Naive thymus-derived CD8-positive, alpha-beta T cell (primary cell): Measurements from ENCODE around the gene P2RX3. TPM values are rescaled to one million over a fixed set of nuclear protein-coding genes. Genes with fewer than 3 reads are reported as not detected.

Experiments
- ATAC-seq, 2 donors: fragments of 150-1000 bp; cut with Tn5 transposase in 1 of 2; sonication (Bioruptor Pico), chemical (Tn5 transposase) in 1 of 2; 1 replicate in 1 of 2; 2 replicates in 1 of 2; pipeline ENCODE4 v1.10.0; 2021; ENCODE audit warnings: mild to moderate bottlenecking in 2 of 2, moderate library complexity in 2 of 2
- POLR2A ChIA-PET: fragments of 350-600 bp; sonication (Branson Sonifier 250); formaldehyde crosslinking; loops from one replicate; lab custom pipeline; 2021; ENCODE audit warnings: antibody characterized with exemption; lab: Charles Lee
- DNase-seq, 10 donors: peaks; one replicate each; pipeline versions ENCODE4 v3.0.0 to v3.0.0-alpha.2; 2020 to 2022
- H3K27ac Mint-ChIP-seq, 10 donors: one replicate each; pipeline ENCODE4 v1.8.0; 2020 to 2022; ENCODE audit warnings: mild to moderate bottlenecking in 10 of 10, mixed read lengths in 10 of 10, moderate library complexity in 4 of 10, inconsistent platforms in 1 of 10
- H3K27me3 Mint-ChIP-seq, 5 donors: one replicate each; pipeline ENCODE4 v1.8.0; 2021 to 2022; ENCODE audit warnings: mixed read lengths in 5 of 5
- H3K36me3 Mint-ChIP-seq, 3 donors: one replicate each; pipeline ENCODE4 v1.8.0; 2020 to 2022; ENCODE audit warnings: mixed read lengths in 3 of 3, mild to moderate bottlenecking in 2 of 3, inconsistent platforms in 1 of 3
- H3K4me1 Mint-ChIP-seq, 4 donors: one replicate each; pipeline ENCODE4 v1.8.0; 2021 to 2022; ENCODE audit warnings: mixed read lengths in 4 of 4
- H3K4me3 Mint-ChIP-seq, 10 donors: one replicate each; pipeline ENCODE4 v1.8.0; 2020 to 2022; ENCODE audit warnings: mild to moderate bottlenecking in 10 of 10, mixed read lengths in 10 of 10, moderate library complexity in 6 of 10, inconsistent platforms in 1 of 10
- H3K9me3 Mint-ChIP-seq, 9 donors: one replicate each; pipeline ENCODE4 v1.8.0; 2020 to 2022; ENCODE audit warnings: mixed read lengths in 9 of 9, mild to moderate bottlenecking in 3 of 9, inconsistent platforms in 1 of 9, moderate library complexity in 1 of 9
- polyA plus RNA-seq, 3 donors: library from polyadenylated mRNA; unstranded; fragments of 300-500 nt; fragmentation: Illumina TruSeq; gene quantifications; one replicate each; pipeline ENCODE4 v1.2.3, GENCODE V29; 2021
- total RNA-seq, 8 experiments: library from RNA in 2 of 8; stranded (reverse) in 2 of 8; gene quantifications; one replicate each; pipeline ENCODE4 v1.2.3 and lab custom pipeline; 2021 to 2026

Gene P2RX3
- total and polyA plus RNA-seq, 5 experiments from 2014 or later: not detected

GRCh38 chr11:57303990-57304579 is 34.1 kb upstream of the P2RX3 start:
- Mint-ChIP-seq H3K36me3 (peaks cover 15 to 35% (median 32%) of the 10 kb centered on the region in 3 donors), H3K27me3 (no peaks in the 10 kb centered on the region), H3K4me3 (no peak overlapping the region), H3K9me3 (peaks cover 0 to 9% (median 5%) of the 10 kb centered on the region in 9 donors), H3K4me1 (peaks cover 0 to 6% (median 3%) of the 10 kb centered on the region in 4 donors), H3K27ac (no peak overlapping the region)
- no peak for ATAC-seq
- peak in 1 of 10 donors; percentile 50 for DNase-seq
- POLR2A ChIA-PET: no interaction called here

DNA sequence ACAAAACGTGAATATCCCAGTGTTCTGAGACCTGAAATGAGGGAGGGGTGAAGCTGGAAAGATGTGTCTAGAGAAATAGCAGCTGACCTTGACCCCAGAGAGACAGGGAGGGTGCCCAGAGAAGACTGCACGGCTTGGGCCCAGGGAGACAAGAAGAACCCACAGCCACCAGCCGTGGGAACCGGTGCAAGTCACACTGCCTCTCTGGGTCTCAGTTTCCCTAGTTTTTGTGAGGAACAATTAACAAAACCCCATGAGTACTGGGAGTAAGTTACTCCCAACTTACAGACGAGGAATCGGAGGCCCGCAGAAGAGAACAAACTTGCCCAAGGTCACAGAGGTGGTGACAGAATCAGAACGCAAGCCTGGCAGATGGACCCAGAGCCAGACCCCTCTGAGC is 32.6 kb upstream of the P2RX3 start:
- H3K9me3 Mint-ChIP-seq: peaks cover 0 to 2% (median 0%) of the 10 kb centered on the region in 9 donors
- POLR2A ChIA-PET: no interaction called here
- H3K4me3 Mint-ChIP-seq: no peak overlapping the region
- no peak for ATAC-seq
- no peak overlapping the region for H3K27ac Mint-ChIP-seq
- peaks cover 8 to 22% (median 17%) of the 10 kb centered on the region in 3 donors for H3K36me3 Mint-ChIP-seq
- DNase-seq: peak in 1 of 10 donors; percentile 48
- H3K27me3 Mint-ChIP-seq: no peaks in the 10 kb centered on the region
- peaks cover 0 to 13% (median 3%) of the 10 kb centered on the region in 4 donors for H3K4me1 Mint-ChIP-seq

- Mint-ChIP-seq H3K4me1 (peaks cover 3 to 13% (median 5%) of the 10 kb centered on the region in 4 donors), H3K27me3 (no peaks in the 10 kb centered on the region), H3K4me3 (no peak overlapping the region), H3K27ac (peak overlapping the region in 1 of 10 donors; percentile 57), H3K36me3 (peaks cover 3 to 14% (median 9%) of the 10 kb centered on the region in 3 donors), H3K9me3 (peaks cover 0 to 2% (median 0%) of the 10 kb centered on the region in 9 donors)
- POLR2A ChIA-PET: no interaction called here
- DNase-seq (peak in 1 of 10 donors; percentile 23), ATAC-seq (no peak)
Observed at GRCh38 chr11:57306161-57306876, 31.8 kb upstream of the P2RX3 start.

GRCh38 chr11:57306940-57307565 is 31.1 kb upstream of the P2RX3 start:
- POLR2A ChIA-PET: no interaction called here
- H3K4me3 Mint-ChIP-seq: no peak overlapping the region
- no peaks in the 10 kb centered on the region for H3K27me3 Mint-ChIP-seq

GRCh38 chr11:57307666-57308270 is 30.4 kb upstream of the P2RX3 start:
- H3K27me3 Mint-ChIP-seq: no peaks in the 10 kb centered on the region
- peak overlapping the region in 3 of 10 donors; percentile 11 to 79 (median 24) for H3K27ac Mint-ChIP-seq
- DNase-seq (no peak), ATAC-seq (no peak)
- no peaks in the 10 kb centered on the region for H3K9me3 Mint-ChIP-seq
- POLR2A ChIA-PET: no interaction called here
- peaks cover 9 to 19% (median 15%) of the 10 kb centered on the region in 4 donors for H3K4me1 Mint-ChIP-seq
- no peak overlapping the region for H3K4me3 Mint-ChIP-seq
- H3K36me3 Mint-ChIP-seq: peaks cover 0 to 4% (median 0%) of the 10 kb centered on the region in 3 donors

More at GRCh38 chr11:57306940-57307565, 31.1 kb upstream of the P2RX3 start:
- ATAC-seq (no peak), DNase-seq (peak in 1 of 10 donors; percentile 13)
- peak overlapping the region in 3 of 10 donors; percentile 24 to 68 (median 47) for H3K27ac Mint-ChIP-seq
- peaks cover 5 to 14% (median 10%) of the 10 kb centered on the region in 4 donors for H3K4me1 Mint-ChIP-seq
- H3K9me3 Mint-ChIP-seq: no peaks in the 10 kb centered on the region
- peaks cover 0 to 7% (median 2%) of the 10 kb centered on the region in 3 donors for H3K36me3 Mint-ChIP-seq

DNA sequence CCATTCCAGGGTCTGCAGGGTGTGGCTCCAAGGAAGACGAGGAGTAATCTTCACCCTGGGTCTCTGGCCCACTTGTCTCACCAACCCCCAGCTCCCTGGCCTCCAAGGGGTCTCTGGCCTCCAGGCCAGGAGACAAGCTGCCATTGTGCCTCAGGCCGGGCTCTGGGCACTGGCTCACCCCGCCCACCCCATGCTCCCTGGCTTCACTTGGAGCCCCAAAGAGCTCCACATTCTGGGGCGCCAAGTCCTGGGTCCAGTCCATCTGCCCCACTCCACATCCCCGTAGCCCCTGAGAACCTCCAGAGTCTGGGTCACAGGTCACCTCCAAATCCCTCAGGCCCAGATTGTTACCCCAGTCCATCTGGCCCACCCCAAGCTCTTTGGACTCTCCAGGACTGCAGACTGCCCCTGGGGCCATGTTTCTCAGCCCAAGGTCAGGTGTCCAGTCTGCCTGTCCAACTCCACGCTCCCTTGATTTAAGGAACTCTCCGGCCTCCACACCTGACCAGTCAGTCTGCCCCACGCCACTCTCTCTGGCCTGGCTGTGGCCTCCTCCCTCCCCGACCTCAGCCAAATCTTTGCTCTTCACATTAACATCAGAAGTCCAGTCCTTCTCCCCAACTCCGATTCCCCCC is 29.6 kb upstream of the P2RX3 start:
- ATAC-seq (no peak), DNase-seq (peak in 1 of 10 donors; percentile 51)
- Mint-ChIP-seq H3K27ac (peak overlapping the region in 3 of 10 donors; percentile 11 to 79 (median 39)), H3K36me3 (peaks cover 0 to 2% (median 0%) of the 10 kb centered on the region in 3 donors), H3K27me3 (no peaks in the 10 kb centered on the region), H3K4me1 (peaks cover 6 to 19% (median 15%) of the 10 kb centered on the region in 4 donors), H3K9me3 (no peaks in the 10 kb centered on the region), H3K4me3 (no peak overlapping the region)
- POLR2A ChIA-PET: no interaction called here

- Mint-ChIP-seq H3K9me3 (no peaks in the 10 kb centered on the region), H3K4me3 (no peak overlapping the region), H3K27me3 (no peaks in the 10 kb centered on the region), H3K4me1 (peaks cover 6 to 19% (median 15%) of the 10 kb centered on the region in 4 donors), H3K36me3 (peaks cover 0 to 5% (median 2%) of the 10 kb centered on the region in 3 donors), H3K27ac (peak overlapping the region in 1 of 10 donors; percentile 79)
- POLR2A ChIA-PET: no interaction called here
- DNase-seq (no peak), ATAC-seq (no peak)
Observed at GRCh38 chr11:57309106-57310059, 28.8 kb upstream of the P2RX3 start.

DNA sequence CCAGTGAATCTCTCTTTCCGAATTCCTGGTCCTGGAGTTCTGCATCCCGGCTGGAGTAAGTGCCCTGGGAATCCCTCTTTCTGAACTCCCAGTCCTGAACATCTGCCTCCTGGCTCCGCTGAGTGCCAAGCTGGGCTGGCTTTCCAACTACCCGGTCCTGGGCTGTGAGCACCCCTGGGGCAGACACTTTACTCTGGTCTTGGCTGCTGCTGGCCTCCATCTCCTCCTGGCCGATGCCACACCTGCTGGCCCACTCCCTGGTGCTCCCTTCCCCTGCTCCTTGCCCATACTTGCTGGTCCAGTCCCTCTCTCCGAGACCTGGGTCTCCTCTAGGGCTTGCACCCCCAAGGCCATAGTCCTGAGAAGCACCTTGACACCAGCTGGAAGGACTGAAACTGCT is 28.1 kb upstream of the P2RX3 start:
- POLR2A ChIA-PET: no interaction called here
- DNase-seq: no peak
- no peaks in the 10 kb centered on the region for H3K27me3 Mint-ChIP-seq
- H3K36me3 Mint-ChIP-seq: peaks cover 0 to 5% (median 2%) of the 10 kb centered on the region in 3 donors
- H3K27ac Mint-ChIP-seq: peak overlapping the region in 1 of 10 donors; percentile 79
- peak overlapping the region in 5 of 10 donors; percentile 32 to 68 (median 41) for H3K4me3 Mint-ChIP-seq
- no peaks in the 10 kb centered on the region for H3K9me3 Mint-ChIP-seq
- no peak for ATAC-seq
- H3K4me1 Mint-ChIP-seq: peaks cover 6 to 19% (median 15%) of the 10 kb centered on the region in 4 donors

DNA sequence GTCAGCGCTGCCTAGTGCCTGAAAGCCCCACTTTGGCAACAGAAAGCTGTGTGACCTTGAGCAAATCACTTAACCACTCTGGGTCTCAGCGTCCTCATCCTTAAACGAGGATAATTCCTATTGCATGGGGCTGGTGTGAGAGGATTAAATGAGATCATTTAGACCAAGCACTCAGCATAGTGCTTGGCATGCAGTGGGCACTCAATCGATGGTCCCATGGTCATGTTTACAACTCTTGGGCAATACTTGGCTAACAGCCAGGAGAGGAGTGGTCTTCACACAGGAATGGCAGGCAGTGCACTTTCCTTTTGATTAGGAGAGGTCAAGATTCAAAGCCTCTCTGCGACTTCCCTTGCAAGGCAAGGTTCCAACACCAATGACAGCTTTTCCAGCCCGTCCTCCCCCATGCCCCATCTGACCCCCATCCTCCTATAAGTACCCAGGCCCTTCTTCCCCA is 27.5 kb upstream of the P2RX3 start:
- H3K27me3 Mint-ChIP-seq: no peaks in the 10 kb centered on the region
- POLR2A ChIA-PET: no interaction called here
- DNase-seq: no peak
- H3K27ac Mint-ChIP-seq: peak overlapping the region in 3 of 10 donors; percentile 18 to 37 (median 33)
- peak overlapping the region in 9 of 10 donors; percentile 12 to 77 (median 62) for H3K4me3 Mint-ChIP-seq
- no peaks in the 10 kb centered on the region for H3K9me3 Mint-ChIP-seq
- peaks cover 6 to 19% (median 15%) of the 10 kb centered on the region in 4 donors for H3K4me1 Mint-ChIP-seq
- ATAC-seq: no peak
- peaks cover 0 to 5% (median 2%) of the 10 kb centered on the region in 3 donors for H3K36me3 Mint-ChIP-seq

DNA sequence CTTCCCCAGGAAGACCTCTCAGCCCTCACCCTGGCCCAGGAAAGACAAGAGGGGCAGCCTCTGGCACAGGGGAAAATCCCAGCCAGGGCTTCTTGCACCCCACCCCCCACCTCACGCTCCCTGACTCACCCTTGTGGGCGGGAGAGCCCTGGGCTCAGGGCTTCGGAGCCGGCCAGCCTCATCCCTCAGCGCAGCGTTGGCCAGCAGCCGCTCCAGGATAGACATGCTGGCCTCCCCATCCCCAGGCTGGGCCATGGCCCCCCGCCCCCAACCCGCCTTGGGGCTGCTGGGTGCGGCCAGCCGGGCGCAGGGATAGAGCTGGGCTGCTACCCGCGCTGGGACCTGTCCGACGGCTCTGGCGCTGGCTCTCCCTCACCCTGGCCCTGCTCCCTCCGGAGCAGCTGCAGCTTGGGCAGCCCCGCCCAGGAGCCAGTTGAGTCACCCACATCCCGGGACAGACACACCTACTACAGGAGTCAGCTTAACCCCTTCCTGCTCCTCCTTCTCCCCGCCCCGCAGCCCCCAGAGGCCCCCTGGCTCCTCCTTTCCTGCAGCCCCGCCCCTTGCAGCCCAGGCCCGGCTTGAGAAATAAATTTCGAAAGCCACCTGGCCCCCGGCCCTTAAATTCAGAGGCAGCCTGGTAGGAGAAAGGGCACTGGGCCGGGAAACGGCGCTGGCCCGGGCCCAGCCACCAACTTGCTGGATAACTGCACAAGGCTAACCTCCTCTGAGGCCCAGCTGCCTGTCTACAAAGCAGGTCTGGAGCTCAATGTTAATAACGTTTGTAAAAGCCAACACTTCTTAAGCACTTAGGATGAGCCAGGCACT is 26.8 kb upstream of the P2RX3 start:
- Mint-ChIP-seq H3K36me3 (peaks cover 0 to 5% (median 2%) of the 10 kb centered on the region in 3 donors), H3K4me1 (peaks cover 6 to 19% (median 15%) of the 10 kb centered on the region in 4 donors), H3K27me3 (no peaks in the 10 kb centered on the region), H3K9me3 (no peaks in the 10 kb centered on the region), H3K27ac (peak overlapping the region in 3 of 10 donors; percentile 18 to 48 (median 37)), H3K4me3 (peak overlapping the region; percentile 49 to 77 (median 66))
- DNase-seq: peak in 4 of 10 donors; percentile 16 to 35 (median 20)
- peak; percentile 62 to 74 for ATAC-seq
- POLR2A ChIA-PET: interaction anchor here (0.9 to 1.5 kb wide), 2 partner anchors 14 to 24 kb away, joined by 4 to 6 read pairs; partner anchors contain the start of genes SSRP1 and TNKS1BP1
